ENCODE data around the gene OR10A6.

The OR10A6 gene

GRCh38 chr11:7931168-7931567 lies at the start of gene OR10A6:
Gene OR10A6 (minus strand): TSS chr11:7931268. CDS start chr11:7928662, 2,606 bp downstream.
- no peak for DNase-seq (ENCODE audit: low read depth in 1 of 2, low spot score in 1 of 2)

GRCh38 chr11:7977232-7977917 lies 46.3 kb upstream of the OR10A6 start:
- DNase-seq (ENCODE audit: low read depth in 1 of 2, low spot score in 1 of 2), result no peak

- no peak for DNase-seq (ENCODE audit: low read depth in 1 of 2, low spot score in 1 of 2)
Observed at GRCh38 chr11:7974668-7975067, 43.6 kb upstream of the OR10A6 start.

GRCh38 chr11:7973011-7973410 lies 41.9 kb upstream of the OR10A6 start:
- DNase-seq (ENCODE audit: low read depth in 1 of 2, low spot score in 1 of 2), result no peak

- no peak for DNase-seq (ENCODE audit: low read depth in 1 of 2, low spot score in 1 of 2)
Observed at GRCh38 chr11:7971846-7972245, 40.8 kb upstream of the OR10A6 start.

GRCh38 chr11:7969756-7970646 lies 38.9 kb upstream of the OR10A6 start:
- no peak for DNase-seq (ENCODE audit: low read depth in 1 of 2, low spot score in 1 of 2)

GRCh38 chr11:7968686-7969085 lies 37.6 kb upstream of the OR10A6 start:
- DNase-seq (ENCODE audit: low read depth in 1 of 2, low spot score in 1 of 2), result no peak

- DNase-seq (ENCODE audit: low read depth in 1 of 2, low spot score in 1 of 2), result no peak
Observed at GRCh38 chr11:7967826-7968225, 36.8 kb upstream of the OR10A6 start.

GRCh38 chr11:7967097-7967496 lies 36.0 kb upstream of the OR10A6 start:
- DNase-seq (ENCODE audit: low read depth in 1 of 2, low spot score in 1 of 2), result no peak

GRCh38 chr11:7965386-7965785 lies 34.3 kb upstream of the OR10A6 start, which contains the start of gene NLRP10:
Gene NLRP10 (minus strand): TSS chr11:7965447. CDS start chr11:7963495, 1,952 bp downstream.
- no peak for DNase-seq (ENCODE audit: low read depth in 1 of 2, low spot score in 1 of 2)

GRCh38 chr11:7964873-7965272 lies 33.8 kb upstream of the OR10A6 start:
- no peak for DNase-seq (ENCODE audit: low read depth in 1 of 2, low spot score in 1 of 2)

GRCh38 chr11:7964261-7964660 lies 33.2 kb upstream of the OR10A6 start:
- DNase-seq (ENCODE audit: low read depth in 1 of 2, low spot score in 1 of 2), result no peak

GRCh38 chr11:7955191-7955590 lies 24.1 kb upstream of the OR10A6 start:
- no peak for DNase-seq (ENCODE audit: low read depth in 1 of 2, low spot score in 1 of 2)

- no peak for DNase-seq (ENCODE audit: low read depth in 1 of 2, low spot score in 1 of 2)
Observed at GRCh38 chr11:7949934-7950333, 18.9 kb upstream of the OR10A6 start.

GRCh38 chr11:7944123-7944522 lies 13.1 kb upstream of the OR10A6 start:
- no peak for DNase-seq (ENCODE audit: low read depth in 1 of 2, low spot score in 1 of 2)

GRCh38 chr11:7941608-7942007 lies 10.5 kb upstream of the OR10A6 start, which contains the start of gene OR10A3:
Gene OR10A3 (minus strand): TSS chr11:7941708. CDS start chr11:7939520, 2,188 bp downstream.
- DNase-seq (ENCODE audit: low read depth in 1 of 2, low spot score in 1 of 2), result no peak

- no peak for DNase-seq (ENCODE audit: low read depth in 1 of 2, low spot score in 1 of 2)
Observed at GRCh38 chr11:7941146-7941545, 10.1 kb upstream of the OR10A6 start.

- no peak for DNase-seq (ENCODE audit: low read depth in 1 of 2, low spot score in 1 of 2)
Observed at GRCh38 chr11:7936615-7937014, 5.5 kb upstream of the OR10A6 start.

- DNase-seq (ENCODE audit: low read depth in 1 of 2, low spot score in 1 of 2), result no peak
Observed at GRCh38 chr11:7927635-7928034, 3.4 kb downstream of the OR10A6 start.

- no peak for DNase-seq (ENCODE audit: low read depth in 1 of 2, low spot score in 1 of 2)
Observed at GRCh38 chr11:7924536-7924935, 6.5 kb downstream of the OR10A6 start.

- no peak for DNase-seq (ENCODE audit: low read depth in 1 of 2, low spot score in 1 of 2)
Observed at GRCh38 chr11:7918141-7918540, 12.9 kb downstream of the OR10A6 start.

GRCh38 chr11:7911011-7911410 lies 20.1 kb downstream of the OR10A6 start:
- DNase-seq (ENCODE audit: low read depth in 1 of 2, low spot score in 1 of 2), result no peak

Measured in stimulated activated CD4-positive, alpha-beta T cell treated with anti-CD3 and anti-CD28 coated beads, Interleukin-15, amount 100 ng/mL, for 1 hour (primary cell).